ENCODE results near the gene STX5.

GRCh38 chr11:62810748-62811147 lies 21.1 kb downstream of the STX5 start:
- no peak for TF ChIP-seq POLR2A (IDR thresholded peaks at IDR 0.05)
- no peak for TF ChIP-seq CTCF (IDR thresholded peaks at IDR 0.05)
- TF ChIP-seq POLR2AphosphoS5 (IDR thresholded peaks at IDR 0.05): no peak

Measured in transverse colon (tissue), 4 donors.